Measurements from ENCODE around the gene RPS27A. TPM values are rescaled to one million over a fixed set of nuclear protein-coding genes. Genes with fewer than 3 reads are reported as not detected.

RPS27A gene
- total and polyA plus RNA-seq, 9 of the 15 experiments (the other 6 are each of a cell fraction or from before 2014, with no cell fraction given), result 1,383 to 3,282 (median 2,242) TPM

DNA sequence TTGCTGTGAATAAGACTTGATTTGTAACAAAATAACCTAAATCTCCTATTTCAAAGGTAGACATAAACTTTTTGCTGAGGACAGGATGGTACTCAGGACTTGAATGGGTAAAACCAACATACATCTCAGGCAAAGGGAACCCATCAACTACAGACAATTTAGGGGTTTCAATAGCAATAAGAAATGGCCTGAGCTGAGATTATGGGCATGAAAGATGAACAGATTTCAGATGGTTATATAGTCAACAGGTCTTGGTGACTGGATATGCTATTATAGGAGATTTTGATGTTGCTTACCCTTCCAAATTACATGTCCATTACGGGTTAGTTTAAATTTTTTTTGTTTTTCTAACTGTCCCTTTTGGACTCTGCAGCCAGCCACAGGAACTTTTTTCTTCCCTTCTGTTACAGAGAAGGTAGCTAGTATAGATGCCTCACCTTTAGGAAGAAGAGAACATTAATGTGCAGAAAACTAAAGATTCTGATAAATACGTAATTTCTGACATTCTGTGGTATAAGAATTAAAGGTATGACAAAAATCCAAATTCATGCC lies 4.6 kb downstream of the RPS27A start (continued):
- TF ChIP-seq, protein P1, sequence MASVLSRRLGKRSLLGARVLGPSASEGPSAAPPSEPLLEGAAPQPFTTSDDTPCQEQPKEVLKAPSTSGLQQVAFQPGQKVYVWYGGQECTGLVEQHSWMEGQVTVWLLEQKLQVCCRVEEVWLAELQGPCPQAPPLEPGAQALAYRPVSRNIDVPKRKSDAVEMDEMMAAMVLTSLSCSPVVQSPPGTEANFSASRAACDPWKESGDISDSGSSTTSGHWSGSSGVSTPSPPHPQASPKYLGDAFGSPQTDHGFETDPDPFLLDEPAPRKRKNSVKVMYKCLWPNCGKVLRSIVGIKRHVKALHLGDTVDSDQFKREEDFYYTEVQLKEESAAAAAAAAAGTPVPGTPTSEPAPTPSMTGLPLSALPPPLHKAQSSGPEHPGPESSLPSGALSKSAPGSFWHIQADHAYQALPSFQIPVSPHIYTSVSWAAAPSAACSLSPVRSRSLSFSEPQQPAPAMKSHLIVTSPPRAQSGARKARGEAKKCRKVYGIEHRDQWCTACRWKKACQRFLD (CRISPR knock-in tag; IDR thresholded peaks at IDR 0.05), result no peak
- TF ChIP-seq POLR2A (conservative IDR thresholded peaks at IDR 0.05) (0 out of 2 replicates have a peak, but pooled peaks have one; percentile 10), POLR2AphosphoS2 (IDR thresholded peaks at IDR 0.05; ENCODE audit: low read length) (peak; percentile 57), ZNF41 (CRISPR knock-in tag; conservative IDR thresholded peaks at IDR 0.05) (no peak), EWSR1 (IDR thresholded peaks at IDR 0.05; ENCODE audit: borderline replicate concordance, low read depth, partially characterized antibody) (peak; percentile 75)

DNA sequence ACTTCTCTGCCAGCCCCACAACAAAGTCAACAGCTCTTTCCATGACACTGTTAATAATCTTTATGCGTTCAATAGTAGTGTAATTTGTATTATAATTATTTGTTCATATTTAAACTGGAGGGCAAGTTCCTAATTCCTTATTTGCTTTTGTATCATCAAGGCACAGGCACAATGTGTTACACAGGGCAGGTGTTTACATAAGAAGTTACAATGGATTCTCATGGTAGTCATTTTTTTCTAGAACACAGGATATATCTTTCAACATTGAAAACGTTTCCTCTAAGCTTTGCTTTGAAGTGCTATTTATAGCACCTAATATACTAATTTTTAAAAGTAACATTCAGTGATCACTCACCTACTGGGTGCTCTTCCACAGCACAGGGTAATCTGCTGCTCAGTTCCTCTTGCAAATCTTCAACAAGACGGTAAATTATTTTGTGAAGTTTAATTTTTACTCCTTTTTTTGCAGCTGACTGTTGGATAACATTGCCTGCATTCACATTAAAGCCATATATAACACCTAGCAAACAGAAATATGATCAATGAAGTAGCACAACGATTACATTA lies 7.3 kb downstream of the RPS27A start:
- H2AFZ ChIP-seq (ENCODE audit: low read depth, low read length), result no peak overlapping the region
- no peak overlapping the region for H3K27ac ChIP-seq (ENCODE audit: extremely low read depth, low read depth, low read length)
- peaks cover 80% of the 10 kb centered on the region for H3K36me3 ChIP-seq (ENCODE audit: control insufficient read depth, insufficient read depth, low read length)
- H3K4me3 ChIP-seq, result no peak overlapping the region
- 66% methylated on average over 4 of the region's 4 CpGs for WGBS (ENCODE audit: insufficient coverage, low coverage, missing lambda C conversion rate)
- H3K79me2 ChIP-seq (ENCODE audit: control insufficient read depth, insufficient read depth, low read length), result peaks cover 15% of the 10 kb centered on the region
- ATAC-seq (no peak), DNase-seq (ENCODE audit: extremely low read depth in 1 of 4, low spot score in 3 of 4) (no peak), FAIRE-seq (no peak)
- H3K4me1 ChIP-seq (replicated peaks in 1 of 2; ENCODE audit: control insufficient read depth in 2 of 2, insufficient read depth in 2 of 2, low read length in 2 of 2), result peaks cover 0 to 13% of the 10 kb centered on the region in 2 experiments; a peak in 2 of 5 replicates
- intact Hi-C loops (cut with micrococcal nuclease) (no loop called here), in situ Hi-C loops (cut with MboI) (no loop called here)
- no TSS peak for BruUV-seq (replicated peaks)
- CTCF ChIA-PET (ENCODE audit: low intra/inter-chr PET ratio), result no interaction called here
- H3K9me3 ChIP-seq (replicated peaks; ENCODE audit: control insufficient read depth, insufficient read depth, low read depth, low read length), result no peaks in the 10 kb centered on the region
- H3K27me3 ChIP-seq (ENCODE audit: control insufficient read depth in 2 of 2, insufficient read depth in 2 of 2, low read length in 2 of 2), result no peaks in the 10 kb centered on the region
- POLR2A ChIA-PET, result no interaction called here
- no peak overlapping the region for H3K9ac ChIP-seq (ENCODE audit: insufficient read depth in 1 of 2, low read depth in 2 of 2, low read length in 2 of 2)
- no peaks in the 10 kb centered on the region; the same call in 1 of the 2 replicates for H4K20me1 ChIP-seq (replicated peaks; ENCODE audit: control insufficient read depth, insufficient read depth, low read length)
- no peak overlapping the region for H3K4me2 ChIP-seq (ENCODE audit: insufficient read depth, low read length)
- TF ChIP-seq POLR2G (IDR thresholded peaks at IDR 0.05; ENCODE audit: low read depth, low read length) (no peak), SMC3 (conservative IDR thresholded peaks at IDR 0.05; ENCODE audit: insufficient read depth, low read depth, low read length) (no peak), HMG20A (CRISPR knock-in tag; conservative IDR thresholded peaks at IDR 0.05) (no peak), HNRNPK (IDR thresholded peaks at IDR 0.05; ENCODE audit: low read depth, low read length, poor library complexity, severe bottlenecking) (no peak), CEBPB (tag; IDR thresholded peaks at IDR 0.05) (no peak), TAF1 (IDR thresholded peaks at IDR 0.05; ENCODE audit: control insufficient read depth, extremely low read depth, insufficient read depth, low read length, severe bottlenecking) (no peak), ZNF766 (CRISPR knock-in tag; conservative IDR thresholded peaks at IDR 0.05) (no peak), PTBP1 (IDR thresholded peaks at IDR 0.05; ENCODE audit: low read depth, low read length) (no peak), STAG1 (CRISPR knock-in tag; IDR thresholded peaks at IDR 0.05; ENCODE audit: borderline replicate concordance) (no peak), ZNF124 (CRISPR knock-in tag; IDR thresholded peaks at IDR 0.05) (no peak), SLC30A9 (CRISPR knock-in tag; IDR thresholded peaks at IDR 0.05) (no peak), RNF219 (CRISPR knock-in tag; IDR thresholded peaks at IDR 0.05) (no peak)
- H3K9me1 ChIP-seq (ENCODE audit: control insufficient read depth, insufficient read depth, low read length), result no peaks in the 10 kb centered on the region
